Tibial nerve (tissue), 4 donors: ENCODE measurements around the gene STYK1. TPM values are rescaled to one million over a fixed set of nuclear protein-coding genes. Genes with fewer than 3 reads are reported as not detected.

Source experiments
- DNase-seq, 2 donors: peaks; one replicate each; pipeline ENCODE4 v3.0.0-alpha.2; 2019; ENCODE audit warnings: low spot score in 2 of 2
- H3K27ac ChIP-seq, 4 donors: fragments of 200-600 bp; sonication (generic) in 3 of 4; one replicate each; pipeline ENCODE4 v1.5.1; 2017 to 2019; ENCODE audit warnings: mild to moderate bottlenecking in 1 of 4
- H3K27me3 ChIP-seq, 2 donors: fragments of 200-600 bp; sonication (generic) in 1 of 2; one replicate each; pipeline versions ENCODE4 v1.5.1 to v1.6.0; 2017 to 2019
- H3K36me3 ChIP-seq, 3 donors: fragments of 200-600 bp; sonication (generic); one replicate each; pipeline ENCODE4 v1.5.1; 2018 to 2019
- H3K4me1 ChIP-seq, 4 donors: fragments of 200-600 bp; sonication (generic) in 3 of 4; one replicate each; pipeline ENCODE4 v1.5.1; 2017 to 2019
- H3K4me3 ChIP-seq, 4 donors: fragments of 200-600 bp; sonication (generic) in 3 of 4; one replicate each; pipeline ENCODE4 v1.5.1; 2017 to 2019; ENCODE audit warnings: mild to moderate bottlenecking in 1 of 4, moderate library complexity in 1 of 4
- H3K9me3 ChIP-seq, 4 donors: fragments of 200-600 bp; sonication (generic) in 3 of 4; one replicate each; pipeline ENCODE4 v1.5.1; 2017 to 2019
- EP300 ChIP-seq, 2 donors: sonication (generic); formaldehyde crosslinking; IDR thresholded peaks; one replicate each; pipeline ENCODE4 v1.6.1; 2017; ENCODE audit warnings: antibody characterized with exemption in 2 of 2, mild to moderate bottlenecking in 1 of 2
- POLR2A ChIP-seq, 2 donors: fragments of 450-650 bp; IDR thresholded peaks; one replicate each; pipeline ENCODE4 v1.6.1; 2017; ENCODE audit warnings: antibody characterized with exemption in 2 of 2, mild to moderate bottlenecking in 2 of 2, moderate library complexity in 2 of 2
- WGBS, 2 donors: methylation state at CpG; one replicate each; pipeline ENCODE4 v1.1.5; 2018; 5-methylcytosine and 5-hydroxymethylcytosine counted together
- total RNA-seq, 4 donors: library from RNA; depleted of rRNA; stranded (reverse); fragments of >200 nt; gene quantifications; one replicate each; pipeline ENCODE4 v1.1.0, GENCODE V29; 2016
- TF ChIP-seq, protein P1 (sequence below), 5 experiments: fragments of 200-600 bp in 3 of 5; fragments of 450-650 bp in 2 of 5; sonication (generic) in 3 of 5; IDR thresholded peaks; one replicate each; pipeline ENCODE4 v1.5.1; 2016 to 2019; ENCODE audit warnings: antibody characterized with exemption in 5 of 5, mild to moderate bottlenecking in 3 of 5, moderate library complexity in 2 of 5

The STYK1 gene
- total RNA-seq, 4 donors from 2014 or later: 0.44 TPM; not detected in 3

DNA sequence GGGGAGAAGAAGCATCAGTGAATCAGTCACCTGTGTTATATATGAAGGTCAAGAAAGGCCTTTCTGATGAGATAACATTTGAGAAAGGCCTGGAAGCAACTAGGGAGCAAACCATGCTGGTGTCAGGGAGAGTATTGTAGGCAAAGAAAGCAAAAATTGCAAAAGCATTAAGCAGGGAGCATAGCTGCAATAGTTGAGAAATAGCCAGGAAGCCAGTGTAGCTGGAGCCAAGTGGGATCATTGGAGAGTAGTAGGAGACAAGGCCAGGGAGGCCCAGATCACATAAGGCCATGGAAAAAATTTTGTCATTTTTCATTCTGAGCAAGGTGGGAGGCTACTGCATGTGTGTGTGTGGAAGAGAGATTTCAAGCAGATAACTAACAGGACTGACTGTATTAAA, 41.6 kb downstream of the STYK1 start:
- no peaks in the 10 kb centered on the region for H3K9me3 ChIP-seq
- no peak for TF ChIP-seq EP300 (IDR thresholded peaks at IDR 0.05)
- TF ChIP-seq POLR2A (IDR thresholded peaks at IDR 0.05): no peak
- TF ChIP-seq, protein P1, sequence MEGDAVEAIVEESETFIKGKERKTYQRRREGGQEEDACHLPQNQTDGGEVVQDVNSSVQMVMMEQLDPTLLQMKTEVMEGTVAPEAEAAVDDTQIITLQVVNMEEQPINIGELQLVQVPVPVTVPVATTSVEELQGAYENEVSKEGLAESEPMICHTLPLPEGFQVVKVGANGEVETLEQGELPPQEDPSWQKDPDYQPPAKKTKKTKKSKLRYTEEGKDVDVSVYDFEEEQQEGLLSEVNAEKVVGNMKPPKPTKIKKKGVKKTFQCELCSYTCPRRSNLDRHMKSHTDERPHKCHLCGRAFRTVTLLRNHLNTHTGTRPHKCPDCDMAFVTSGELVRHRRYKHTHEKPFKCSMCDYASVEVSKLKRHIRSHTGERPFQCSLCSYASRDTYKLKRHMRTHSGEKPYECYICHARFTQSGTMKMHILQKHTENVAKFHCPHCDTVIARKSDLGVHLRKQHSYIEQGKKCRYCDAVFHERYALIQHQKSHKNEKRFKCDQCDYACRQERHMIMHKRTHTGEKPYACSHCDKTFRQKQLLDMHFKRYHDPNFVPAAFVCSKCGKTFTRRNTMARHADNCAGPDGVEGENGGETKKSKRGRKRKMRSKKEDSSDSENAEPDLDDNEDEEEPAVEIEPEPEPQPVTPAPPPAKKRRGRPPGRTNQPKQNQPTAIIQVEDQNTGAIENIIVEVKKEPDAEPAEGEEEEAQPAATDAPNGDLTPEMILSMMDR (IDR thresholded peaks at IDR 0.05): no peak
- DNase-seq: no peak
- no peaks in the 10 kb centered on the region for H3K4me1 ChIP-seq
- H3K36me3 ChIP-seq: no peaks in the 10 kb centered on the region
- H3K27me3 ChIP-seq: no peaks in the 10 kb centered on the region
- H3K4me3 ChIP-seq: no peak overlapping the region
- no peak overlapping the region for H3K27ac ChIP-seq

DNA sequence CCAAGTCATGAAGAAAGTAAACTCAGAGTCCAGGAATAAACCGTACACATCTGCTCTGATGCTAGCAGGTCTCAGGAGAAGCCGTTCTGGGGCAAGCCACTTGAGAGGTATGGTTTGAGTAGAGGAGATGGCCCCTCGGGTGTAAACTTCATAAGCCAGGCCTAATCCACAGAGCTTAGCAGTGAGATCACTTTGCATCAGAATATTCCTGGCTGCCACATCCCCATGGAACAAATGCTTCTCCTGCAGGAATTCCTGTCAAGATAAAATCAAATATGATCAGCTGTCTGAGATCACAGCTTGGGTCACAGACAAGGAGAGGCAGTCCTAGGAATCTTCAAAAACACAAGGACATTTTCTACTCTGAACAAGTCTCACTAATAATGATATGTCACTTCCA, 49.2 kb downstream of the STYK1 start:
- WGBS, 2 donors: 51 to 63% methylated on average over 3 of the region's 3 CpGs
- Histone ChIP-seq H3K9me3 (no peaks in the 10 kb centered on the region), H3K4me1 (no peaks in the 10 kb centered on the region), H3K27ac (no peak overlapping the region), H3K4me3 (no peak overlapping the region), H3K27me3 (peaks cover 0 to 6% of the 10 kb centered on the region in 2 donors), H3K36me3 (no peaks in the 10 kb centered on the region)
- no peak for DNase-seq
- TF ChIP-seq, protein P1 (IDR thresholded peaks at IDR 0.05): no peak
- no peak for TF ChIP-seq EP300 (IDR thresholded peaks at IDR 0.05)
- TF ChIP-seq POLR2A (IDR thresholded peaks at IDR 0.05): no peak

DNA sequence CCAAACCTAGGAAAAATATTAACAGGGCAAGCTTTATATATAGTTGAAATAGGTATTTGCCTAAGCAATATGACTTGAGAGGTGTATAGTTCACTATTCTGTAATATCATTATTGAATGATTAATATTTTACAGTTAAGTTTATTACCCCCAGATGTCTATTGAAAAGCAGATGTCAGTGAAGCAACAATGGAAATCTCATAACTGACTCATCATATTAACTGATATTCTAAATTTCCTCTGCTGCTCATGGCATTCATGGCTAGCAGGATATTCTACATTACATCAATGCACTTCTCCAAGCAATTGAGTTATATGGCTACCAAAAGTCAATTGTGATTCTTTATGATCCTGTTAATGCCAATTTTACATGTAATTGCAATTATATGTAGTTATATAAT, 50.7 kb downstream of the STYK1 start:
- H3K4me1 ChIP-seq: no peaks in the 10 kb centered on the region
- H3K9me3 ChIP-seq: no peaks in the 10 kb centered on the region
- no peaks in the 10 kb centered on the region for H3K36me3 ChIP-seq
- DNase-seq: no peak
- TF ChIP-seq EP300 (IDR thresholded peaks at IDR 0.05) (no peak), POLR2A (IDR thresholded peaks at IDR 0.05) (no peak)
- TF ChIP-seq, protein P1 (IDR thresholded peaks at IDR 0.05): no peak
- H3K4me3 ChIP-seq: no peak overlapping the region
- peaks cover 0 to 9% of the 10 kb centered on the region in 2 donors for H3K27me3 ChIP-seq
- no peak overlapping the region for H3K27ac ChIP-seq

DNA sequence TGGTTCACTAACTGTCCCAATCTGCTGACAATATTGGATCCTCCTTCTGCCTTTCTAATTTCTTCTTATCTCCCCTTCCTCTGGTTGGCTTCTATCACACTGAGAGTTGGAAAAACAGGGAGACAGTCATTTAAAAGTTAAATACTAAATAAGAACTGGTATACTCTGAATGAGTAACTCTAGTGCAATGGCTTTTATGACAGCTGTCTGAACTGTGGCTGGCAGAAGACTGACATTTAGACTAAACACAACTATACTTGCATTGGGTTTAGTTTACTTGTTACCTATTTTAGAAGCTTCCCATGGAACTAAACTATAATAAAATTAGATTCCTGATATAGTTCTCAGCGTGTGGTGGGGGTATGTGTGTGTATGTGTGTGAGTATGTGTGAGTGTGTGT, 52.6 kb downstream of the STYK1 start:
- no peak overlapping the region for H3K4me3 ChIP-seq
- H3K27me3 ChIP-seq: peaks cover 0 to 9% of the 10 kb centered on the region in 2 donors
- TF ChIP-seq EP300 (IDR thresholded peaks at IDR 0.05) (no peak), POLR2A (IDR thresholded peaks at IDR 0.05) (no peak)
- TF ChIP-seq, protein P1 (IDR thresholded peaks at IDR 0.05): no peak
- no peak for DNase-seq
- no peaks in the 10 kb centered on the region for H3K36me3 ChIP-seq
- no peak overlapping the region for H3K27ac ChIP-seq
- no peaks in the 10 kb centered on the region for H3K9me3 ChIP-seq
- 70 to 76% methylated on average over 1 of the region's 1 CpG for WGBS, 2 donors
- no peaks in the 10 kb centered on the region for H3K4me1 ChIP-seq

DNA sequence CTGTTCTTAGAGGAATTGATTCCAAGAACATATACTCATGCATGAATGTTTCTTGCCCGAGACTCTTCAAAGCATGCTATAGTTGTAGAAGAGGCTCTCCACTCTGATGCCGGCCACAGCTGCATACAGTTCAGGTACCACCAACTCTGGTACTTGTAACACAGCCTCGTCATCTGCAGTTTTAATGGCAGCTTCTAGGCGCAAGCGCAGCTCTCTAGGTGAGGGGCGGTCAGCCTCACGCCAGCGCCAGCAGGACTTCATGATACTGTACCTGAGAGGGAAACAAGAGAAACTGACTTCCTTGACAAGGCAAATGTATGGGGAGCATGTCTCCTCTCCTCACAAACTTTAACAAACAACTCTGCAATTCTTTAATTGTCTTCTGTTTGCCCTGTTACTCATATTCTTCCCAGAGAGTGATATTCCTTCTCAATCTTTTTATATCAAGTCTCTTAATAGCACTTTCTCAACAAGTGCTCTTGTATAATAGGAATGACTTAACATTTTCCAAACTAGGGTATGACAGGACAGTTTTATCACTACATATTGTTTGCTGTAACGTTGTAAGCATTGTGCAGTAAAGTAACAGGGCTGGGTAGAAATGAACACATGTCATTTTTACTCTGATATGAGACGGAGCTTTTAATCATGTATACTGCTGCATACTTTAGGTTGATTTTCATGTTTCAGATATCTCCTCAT, 53.6 kb downstream of the STYK1 start:
- Histone ChIP-seq H3K27ac (no peak overlapping the region), H3K4me1 (no peaks in the 10 kb centered on the region), H3K9me3 (no peaks in the 10 kb centered on the region), H3K27me3 (peaks cover 0 to 9% of the 10 kb centered on the region in 2 donors), H3K4me3 (no peak overlapping the region), H3K36me3 (no peaks in the 10 kb centered on the region)
- DNase-seq: no peak
- TF ChIP-seq EP300 (IDR thresholded peaks at IDR 0.05) (no peak), POLR2A (IDR thresholded peaks at IDR 0.05) (no peak)
- TF ChIP-seq, protein P1 (IDR thresholded peaks at IDR 0.05): no peak
- WGBS, 2 donors: 80 to 85% methylated on average over 10 of the region's 10 CpGs
